Epithelial cell of esophagus (primary cell): Measurements from ENCODE around the gene BRICD5.
"Not testable (repeated sequence)": the region's sequence is repeated elsewhere in the genome, so short reads cannot be mapped to it uniquely, and the experiment has no call there.

Source experiments
- DNase-seq: peaks from one replicate; pipeline ENCODE4 v3.0.0; 2010; ENCODE audit warnings: low read depth
- H3K4me3 ChIP-seq: 2 replicates; pipeline ENCODE4 v1.5.1; 2011; ENCODE audit warnings: mild to moderate bottlenecking, low read length, control low read depth
- TF ChIP-seq, protein P1 (sequence below): IDR thresholded peaks from 2 replicates; pipeline ENCODE4 v1.5.1; 2011; ENCODE audit warnings: low read depth, mild to moderate bottlenecking, low read length, control low read depth, inconsistent platforms; ENCODE audit not compliant: insufficient read depth; ENCODE audit errors: missing control alignments

The BRICD5 gene

DNA sequence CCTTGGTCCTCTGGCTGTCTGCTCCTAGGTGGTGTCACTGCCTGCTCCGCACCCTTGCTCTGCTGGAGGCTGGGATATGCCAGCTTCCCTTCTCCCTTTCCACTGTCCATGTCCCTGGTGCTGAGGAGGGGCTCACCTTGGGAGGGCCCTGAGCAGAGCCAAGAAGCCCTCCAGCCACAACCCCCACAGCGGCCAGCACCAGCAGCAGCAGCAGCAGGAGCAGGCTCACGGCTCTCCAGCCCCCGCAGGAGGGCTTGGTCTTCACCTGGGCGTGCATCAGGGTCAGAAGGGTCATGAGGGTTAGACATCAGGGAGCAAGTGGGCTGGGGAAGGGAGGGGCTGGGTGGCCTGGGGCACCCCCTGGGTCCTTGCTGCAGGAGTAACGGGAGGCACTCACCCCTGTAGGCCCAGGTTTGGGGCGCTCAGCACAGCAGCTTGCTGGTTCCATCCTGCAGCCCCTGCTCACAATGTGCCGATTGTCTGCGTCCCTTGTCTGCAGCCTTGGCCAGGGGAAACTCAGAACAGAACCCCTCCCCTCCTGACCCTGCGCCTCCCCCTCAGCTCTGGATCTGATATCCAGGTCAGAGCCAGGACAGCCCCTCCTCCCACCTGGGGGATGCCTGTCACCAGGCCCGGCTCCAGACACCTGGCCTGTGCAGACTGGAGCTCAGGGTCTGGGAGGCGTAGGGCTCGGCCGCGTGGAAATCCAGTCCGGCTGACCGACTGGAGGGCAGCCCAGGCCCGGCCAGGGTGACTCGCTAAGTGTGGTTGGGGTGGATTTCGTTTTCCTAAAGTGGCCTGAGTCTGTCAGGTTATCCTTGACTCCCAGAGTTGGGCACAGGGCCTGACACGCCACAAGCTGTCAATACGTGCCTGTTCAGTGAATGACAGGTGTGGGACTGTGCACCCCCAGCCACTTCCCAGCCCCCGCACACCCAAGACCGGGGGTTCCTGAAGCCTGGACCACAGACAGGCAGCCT is at the start of gene BRICD5:
TSS of gene BRICD5 (minus strand) at position 478 of the 980 bp plus-strand sequence. CDS start at position 448, 30 bp downstream.
- TF ChIP-seq, protein P1, sequence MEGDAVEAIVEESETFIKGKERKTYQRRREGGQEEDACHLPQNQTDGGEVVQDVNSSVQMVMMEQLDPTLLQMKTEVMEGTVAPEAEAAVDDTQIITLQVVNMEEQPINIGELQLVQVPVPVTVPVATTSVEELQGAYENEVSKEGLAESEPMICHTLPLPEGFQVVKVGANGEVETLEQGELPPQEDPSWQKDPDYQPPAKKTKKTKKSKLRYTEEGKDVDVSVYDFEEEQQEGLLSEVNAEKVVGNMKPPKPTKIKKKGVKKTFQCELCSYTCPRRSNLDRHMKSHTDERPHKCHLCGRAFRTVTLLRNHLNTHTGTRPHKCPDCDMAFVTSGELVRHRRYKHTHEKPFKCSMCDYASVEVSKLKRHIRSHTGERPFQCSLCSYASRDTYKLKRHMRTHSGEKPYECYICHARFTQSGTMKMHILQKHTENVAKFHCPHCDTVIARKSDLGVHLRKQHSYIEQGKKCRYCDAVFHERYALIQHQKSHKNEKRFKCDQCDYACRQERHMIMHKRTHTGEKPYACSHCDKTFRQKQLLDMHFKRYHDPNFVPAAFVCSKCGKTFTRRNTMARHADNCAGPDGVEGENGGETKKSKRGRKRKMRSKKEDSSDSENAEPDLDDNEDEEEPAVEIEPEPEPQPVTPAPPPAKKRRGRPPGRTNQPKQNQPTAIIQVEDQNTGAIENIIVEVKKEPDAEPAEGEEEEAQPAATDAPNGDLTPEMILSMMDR: no peak
- no peak for DNase-seq
- H3K4me3 ChIP-seq: no peak within 1 kb of the TSS

DNA sequence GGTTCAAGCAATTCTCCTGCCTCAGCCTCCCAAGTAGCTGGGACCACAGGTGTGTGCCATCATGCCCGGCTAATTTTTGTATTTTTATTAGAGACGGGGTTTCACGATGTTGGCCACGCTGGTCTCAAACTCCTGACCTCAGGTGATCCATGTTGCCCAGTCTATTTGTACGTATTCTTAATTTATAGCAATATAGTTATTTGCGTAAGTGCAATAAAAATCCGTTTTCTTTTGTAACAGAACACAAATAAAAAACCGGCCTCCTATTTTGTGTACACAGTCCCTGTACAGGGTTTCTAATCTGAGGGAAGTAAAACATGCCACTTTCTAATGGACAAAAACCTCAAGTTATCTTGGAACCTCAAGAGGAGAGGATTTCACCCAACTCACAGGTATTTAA is 49.6 kb upstream of the BRICD5 start:
- no peak overlapping the region for H3K4me3 ChIP-seq
- DNase-seq: no peak
- TF ChIP-seq, protein P1: no peak

DNA sequence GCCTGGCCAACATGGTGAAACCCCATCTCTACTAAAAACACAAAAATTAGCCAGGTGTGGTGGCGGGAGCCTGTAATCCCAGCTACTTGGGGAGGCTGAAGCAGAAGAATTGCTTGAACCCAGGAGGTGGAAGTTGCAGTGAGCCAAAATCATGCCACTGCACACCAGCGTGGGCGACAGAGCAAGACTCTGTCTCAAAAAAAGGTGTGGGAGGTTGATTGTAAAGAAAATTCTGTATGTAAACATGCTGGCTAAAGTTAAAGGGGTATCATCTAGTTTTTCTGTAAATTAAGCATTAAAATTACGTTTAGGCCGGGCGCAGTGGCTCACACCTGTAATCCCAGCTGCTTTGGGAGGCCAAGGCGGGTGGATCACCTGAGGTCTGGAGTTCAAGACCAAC is 47.9 kb upstream of the BRICD5 start:
- not testable (repeated sequence) for H3K4me3 ChIP-seq, DNase-seq

DNA sequence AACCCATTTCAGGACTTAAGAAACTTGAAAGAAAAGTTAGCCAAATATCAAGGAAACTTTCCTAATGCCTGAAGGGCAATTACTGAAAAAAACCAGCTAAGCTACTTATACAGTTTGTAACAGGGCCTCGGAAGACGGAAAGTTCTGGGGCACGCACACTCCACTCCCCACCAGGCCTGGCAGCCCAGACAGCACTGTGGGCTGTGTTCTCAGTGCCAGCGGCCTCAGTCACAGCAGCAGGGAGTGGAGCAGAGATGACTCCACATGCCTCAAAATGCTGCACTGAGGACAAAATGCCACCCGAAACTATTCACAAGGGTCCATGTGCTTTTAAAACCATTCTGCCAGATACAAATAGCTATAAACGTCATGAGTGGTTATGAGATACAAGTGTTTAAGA is 47.1 kb upstream of the BRICD5 start:
- DNase-seq: no peak
- H3K4me3 ChIP-seq: no peak overlapping the region
- TF ChIP-seq, protein P1: no peak

DNA sequence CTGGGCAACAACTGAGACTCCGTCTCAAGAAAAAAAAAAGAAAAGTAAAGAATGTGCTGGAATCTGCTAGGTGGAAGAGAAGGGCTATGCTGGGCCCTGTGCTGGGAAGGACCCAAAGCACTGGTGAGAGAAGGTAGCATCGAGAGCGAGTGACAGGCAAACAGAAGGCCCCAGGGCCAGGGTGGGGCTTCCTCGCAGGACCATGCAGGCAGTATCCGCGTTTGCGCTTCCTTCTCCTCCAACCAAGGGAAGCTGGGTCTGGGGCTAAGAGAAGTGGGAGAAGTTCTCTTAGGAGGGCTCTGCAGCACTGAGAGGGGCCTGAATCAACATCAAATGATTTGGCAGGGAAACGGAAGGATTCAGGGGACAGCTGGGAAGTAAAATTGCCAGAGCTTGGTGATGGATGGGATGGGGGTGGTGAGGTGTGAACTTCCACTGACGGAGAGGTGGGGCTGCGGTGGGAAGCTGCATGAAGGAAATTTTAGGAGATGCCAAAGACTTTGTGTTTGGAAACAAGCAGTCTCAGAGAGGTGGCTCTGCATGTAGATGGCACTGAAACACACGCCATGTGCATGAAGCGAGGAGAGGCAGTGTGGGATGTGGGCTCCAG is 46.0 kb upstream of the BRICD5 start:
- TF ChIP-seq, protein P1: no peak
- no peak overlapping the region for H3K4me3 ChIP-seq
- no peak for DNase-seq

DNA sequence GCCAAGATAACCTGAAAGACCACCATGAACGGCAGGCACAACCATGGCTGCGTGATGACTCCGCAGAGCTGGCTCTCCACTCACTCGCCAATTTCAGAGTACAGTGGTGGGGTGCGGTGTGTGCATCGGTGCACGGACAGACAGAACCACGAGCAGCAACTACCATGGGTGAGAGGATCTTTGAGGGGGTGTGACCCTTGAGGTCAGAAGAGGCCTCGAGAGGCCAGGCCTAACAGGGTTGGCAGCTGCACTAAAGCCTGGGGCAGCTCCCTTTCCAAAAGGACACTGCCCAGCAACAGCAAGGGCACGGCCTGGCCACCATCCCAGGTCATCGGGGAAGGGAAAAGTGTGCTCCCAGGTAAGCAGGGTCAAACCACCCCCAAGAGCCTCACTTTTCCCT is 42.6 kb upstream of the BRICD5 start:
- no peak overlapping the region for H3K4me3 ChIP-seq
- TF ChIP-seq, protein P1: no peak
- no peak for DNase-seq

DNA sequence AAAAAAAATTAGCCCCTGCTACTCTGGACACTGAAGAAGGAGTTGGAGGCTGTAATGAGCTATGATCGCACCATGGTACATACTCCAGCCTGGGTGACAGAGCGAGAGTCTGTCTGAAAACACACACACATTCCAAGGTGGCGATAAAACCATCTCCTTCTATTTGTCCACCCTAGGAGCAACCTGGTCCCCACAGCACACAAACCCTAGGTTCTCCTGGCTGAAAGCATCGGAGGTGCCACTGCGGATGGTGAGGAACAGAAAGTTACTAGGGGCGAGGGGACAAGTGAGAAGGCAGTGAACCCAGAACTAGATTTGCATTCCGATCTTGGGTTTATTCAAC is 42.1 kb upstream of the BRICD5 start:
- DNase-seq: no peak
- H3K4me3 ChIP-seq: no peak overlapping the region
- TF ChIP-seq, protein P1: no peak
